Activated T-helper 1 cell treated with anti-CD3 and anti-CD28 coated beads, Interleukin-12 subunit alpha, Interleukin-12 subunit beta, Interleukin-2, Interleukin-4 antibody, amounts not matched to agents 30 ng/mL and 10 ng/mL and 1 ng/mL, durations not matched to agents 14 hours and 24 hours and 36 hours (primary cell): ENCODE measurements around the gene SPC24. TPM values are rescaled to one million over a fixed set of nuclear protein-coding genes. Genes with fewer than 3 reads are reported as not detected.
"Not testable (repeated sequence)": the region's sequence is repeated elsewhere in the genome, so short reads cannot be mapped to it uniquely, and the experiment has no call there.

Source experiments
- DNase-seq: peaks from one replicate; pipeline ENCODE4 v3.0.0; 2021; ENCODE audit warnings: low spot score
- H3K27ac Mint-ChIP-seq: one replicate; pipeline ENCODE4 v1.8.0; 2021; ENCODE audit warnings: mild to moderate bottlenecking, mixed read lengths
- H3K27me3 Mint-ChIP-seq: one replicate; pipeline ENCODE4 v1.8.0; 2022; ENCODE audit warnings: mild to moderate bottlenecking, moderate library complexity, mixed read lengths; ENCODE audit not compliant: insufficient read depth
- H3K36me3 Mint-ChIP-seq: one replicate; pipeline ENCODE4 v1.8.0; 2021; ENCODE audit warnings: low read depth, mixed read lengths
- H3K4me1 Mint-ChIP-seq: one replicate; pipeline ENCODE4 v1.8.0; 2021; ENCODE audit warnings: low read depth, mixed read lengths
- H3K4me3 Mint-ChIP-seq: one replicate; pipeline ENCODE4 v1.8.0; 2021; ENCODE audit warnings: mild to moderate bottlenecking, moderate library complexity, mixed read lengths
- H3K9me3 Mint-ChIP-seq: one replicate; pipeline ENCODE4 v1.8.0; 2021; ENCODE audit warnings: mixed read lengths
- intact Hi-C: fragments of 100-400 bp; cut with micrococcal nuclease; formaldehyde crosslinking; loops from one replicate; pipeline ENCODE4 v1.15.1; 2024
- total RNA-seq: library from RNA; stranded (reverse); gene quantifications from 2 replicates; pipeline ENCODE4 v1.2.3, GENCODE V29; 2022

The SPC24 gene
- total RNA-seq, 1 donor from 2014 or later = 30.3 TPM

- DNase-seq, intact Hi-C loops, H3K27me3 Mint-ChIP-seq, H3K9me3 Mint-ChIP-seq, H3K4me1 Mint-ChIP-seq, H3K27ac Mint-ChIP-seq, H3K4me3 Mint-ChIP-seq: not testable (repeated sequence)
- H3K36me3 Mint-ChIP-seq = peaks cover 38% of the 10 kb centered on the region
Observed at GRCh38 chr19:11124157-11124556, 31.4 kb downstream of the SPC24 start.

- Mint-ChIP-seq H3K27ac (no peak overlapping the region), H3K4me1 (no peaks in the 10 kb centered on the region), H3K4me3 (no peak overlapping the region), H3K9me3 (no peaks in the 10 kb centered on the region), H3K36me3 (peaks cover 40% of the 10 kb centered on the region), H3K27me3 (no peaks in the 10 kb centered on the region)
- intact Hi-C loops = no loop called here
- DNase-seq = no peak
Observed at GRCh38 chr19:11123114-11123513, 32.5 kb downstream of the SPC24 start.

GRCh38 chr19:11121963-11122362, 33.6 kb downstream of the SPC24 start:
- H3K27me3 Mint-ChIP-seq, H3K27ac Mint-ChIP-seq, DNase-seq, H3K4me1 Mint-ChIP-seq, H3K9me3 Mint-ChIP-seq, H3K4me3 Mint-ChIP-seq, intact Hi-C loops: not testable (repeated sequence)
- peaks cover 33% of the 10 kb centered on the region for H3K36me3 Mint-ChIP-seq

GRCh38 chr19:11116507-11116906, 39.1 kb downstream of the SPC24 start:
- Mint-ChIP-seq H3K27ac (no peak overlapping the region), H3K4me3 (no peak overlapping the region), H3K4me1 (no peaks in the 10 kb centered on the region), H3K9me3 (no peaks in the 10 kb centered on the region), H3K27me3 (no peaks in the 10 kb centered on the region), H3K36me3 (peaks cover 38% of the 10 kb centered on the region)
- DNase-seq = no peak
- intact Hi-C loops = no loop called here

GRCh38 chr19:11115895-11116446, 39.6 kb downstream of the SPC24 start:
- Mint-ChIP-seq H3K4me3 (no peak overlapping the region), H3K27ac (no peak overlapping the region), H3K9me3 (no peaks in the 10 kb centered on the region), H3K4me1 (no peaks in the 10 kb centered on the region), H3K27me3 (no peaks in the 10 kb centered on the region), H3K36me3 (peaks cover 40% of the 10 kb centered on the region)
- intact Hi-C loops = no loop called here
- no peak for DNase-seq

GRCh38 chr19:11115042-11115441, 40.5 kb downstream of the SPC24 start:
- intact Hi-C loops = no loop called here
- Mint-ChIP-seq H3K4me3 (no peak overlapping the region), H3K4me1 (no peaks in the 10 kb centered on the region), H3K27ac (no peak overlapping the region), H3K27me3 (no peaks in the 10 kb centered on the region), H3K9me3 (no peaks in the 10 kb centered on the region), H3K36me3 (peaks cover 36% of the 10 kb centered on the region)
- no peak for DNase-seq

- intact Hi-C loops = no loop called here
- no peak for DNase-seq
- no peaks in the 10 kb centered on the region for H3K27me3 Mint-ChIP-seq
- no peak overlapping the region for H3K4me3 Mint-ChIP-seq
- H3K36me3 Mint-ChIP-seq = peaks cover 36% of the 10 kb centered on the region
- H3K27ac Mint-ChIP-seq = no peak overlapping the region
- no peaks in the 10 kb centered on the region for H3K9me3 Mint-ChIP-seq
- no peaks in the 10 kb centered on the region for H3K4me1 Mint-ChIP-seq
Observed at GRCh38 chr19:11113140-11113708, 42.4 kb downstream of the SPC24 start.

GRCh38 chr19:11111771-11112144, 43.8 kb downstream of the SPC24 start:
- no peak for DNase-seq
- Mint-ChIP-seq H3K27ac (no peak overlapping the region), H3K36me3 (peaks cover 35% of the 10 kb centered on the region), H3K27me3 (no peaks in the 10 kb centered on the region), H3K4me1 (no peaks in the 10 kb centered on the region), H3K4me3 (no peak overlapping the region), H3K9me3 (no peaks in the 10 kb centered on the region)
- intact Hi-C loops = no loop called here

- Mint-ChIP-seq H3K36me3 (peaks cover 33% of the 10 kb centered on the region), H3K4me1 (no peaks in the 10 kb centered on the region), H3K9me3 (no peaks in the 10 kb centered on the region), H3K27ac (no peak overlapping the region), H3K27me3 (no peaks in the 10 kb centered on the region), H3K4me3 (no peak overlapping the region)
- no peak for DNase-seq
- intact Hi-C loops = no loop called here
Observed at GRCh38 chr19:11111117-11111770, 44.3 kb downstream of the SPC24 start.

GRCh38 chr19:11108746-11109145, 46.8 kb downstream of the SPC24 start:
- intact Hi-C loops = no loop called here
- Mint-ChIP-seq H3K27ac (no peak overlapping the region), H3K36me3 (peaks cover 36% of the 10 kb centered on the region), H3K4me1 (no peaks in the 10 kb centered on the region), H3K4me3 (no peak overlapping the region), H3K9me3 (no peaks in the 10 kb centered on the region), H3K27me3 (no peaks in the 10 kb centered on the region)
- DNase-seq = no peak

GRCh38 chr19:11106477-11106876, 49.1 kb downstream of the SPC24 start:
- Mint-ChIP-seq H3K27ac (no peak overlapping the region), H3K4me3 (no peak overlapping the region), H3K27me3 (no peaks in the 10 kb centered on the region), H3K4me1 (no peaks in the 10 kb centered on the region), H3K36me3 (peaks cover 40% of the 10 kb centered on the region), H3K9me3 (no peaks in the 10 kb centered on the region)
- intact Hi-C loops = no loop called here
- DNase-seq = no peak

GRCh38 chr19:11105014-11105636, 50.5 kb downstream of the SPC24 start:
- Mint-ChIP-seq H3K4me3 (no peak overlapping the region), H3K27me3 (no peaks in the 10 kb centered on the region), H3K4me1 (peaks cover 3% of the 10 kb centered on the region), H3K9me3 (no peaks in the 10 kb centered on the region), H3K27ac (no peak overlapping the region), H3K36me3 (peaks cover 35% of the 10 kb centered on the region)
- no peak for DNase-seq
- intact Hi-C loops = no loop called here

- H3K9me3 Mint-ChIP-seq, intact Hi-C loops, H3K4me3 Mint-ChIP-seq, H3K27me3 Mint-ChIP-seq, H3K27ac Mint-ChIP-seq, DNase-seq: not testable (repeated sequence)
- peaks cover 14% of the 10 kb centered on the region for H3K4me1 Mint-ChIP-seq
- H3K36me3 Mint-ChIP-seq = peaks cover 38% of the 10 kb centered on the region
Observed at GRCh38 chr19:11103667-11104066, 51.9 kb downstream of the SPC24 start.
